ENCODE results near the gene MAP7D1. TPM values are rescaled to one million over a fixed set of nuclear protein-coding genes. Genes with fewer than 3 reads are reported as not detected.

The MAP7D1 gene
- total RNA-seq, 1 experiment from 2014 or later: 212 TPM

DNA sequence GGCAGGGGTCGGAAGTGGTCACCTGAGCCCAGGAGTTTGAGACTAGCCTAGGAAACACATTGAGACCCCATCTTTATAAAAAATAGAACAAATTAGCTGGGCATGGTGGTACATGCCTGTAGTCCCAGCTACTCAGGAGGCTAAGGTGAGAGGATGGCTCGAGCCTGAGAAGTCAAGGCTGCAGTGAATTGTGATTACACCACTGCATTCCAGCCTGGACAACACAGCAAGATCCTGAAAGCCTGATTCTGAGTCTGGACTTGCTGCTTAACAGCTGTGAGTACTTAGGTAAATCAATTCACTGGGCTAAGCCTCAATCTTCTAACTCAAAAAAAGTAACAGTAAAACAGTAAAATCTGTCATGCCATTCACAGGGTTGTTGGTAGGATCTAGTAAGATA, 11.5 kb upstream of the MAP7D1 start:
- intact Hi-C loops (cut with micrococcal nuclease; ENCODE audit: unreplicated experiment) (no loop called here), in situ Hi-C loops (cut with HindIII; ENCODE audit: low pct_unique_long_range_greater_than_20kb, low sequenced_read_pairs) (no loop called here)
- Histone ChIP-seq H3K27me3 (ENCODE audit: control insufficient read depth, insufficient read depth, low read length) (no peaks in the 10 kb centered on the region), H3K36me3 (ENCODE audit: control insufficient read depth, insufficient read depth, low read length) (peaks cover 3% of the 10 kb centered on the region; the same call in 1 of the 2 replicates), H3K9me3 (ENCODE audit: control insufficient read depth, insufficient read depth, low read depth, low read length) (no peaks in the 10 kb centered on the region), H3K4me3 (ENCODE audit: low read depth in 2 of 2, low read length in 2 of 2) (no peak overlapping the region), H3K27ac (ENCODE audit: low read length) (no peak overlapping the region), H3K4me1 (ENCODE audit: control insufficient read depth, insufficient read depth, low read length) (no peaks in the 10 kb centered on the region)
- POLR2A ChIA-PET: interaction anchor here (1.0 kb wide), 1 partner anchor 39 kb away, joined by 4 read pairs; no protein-coding TSS in a partner anchor
- ATAC-seq (no peak), DNase-seq (ENCODE audit: low read depth, low spot score) (no peak)
- TF ChIP-seq SIN3A (IDR thresholded peaks at IDR 0.05; ENCODE audit: borderline replicate concordance, insufficient read depth, low read depth, low read length) (no peak), POLR2AphosphoS5 (IDR thresholded peaks at IDR 0.05; ENCODE audit: low read depth, low read length) (no peak), TCF7L2 (IDR thresholded peaks at IDR 0.05; ENCODE audit: low read depth, low read length) (no peak)
- TF ChIP-seq, protein P1, sequence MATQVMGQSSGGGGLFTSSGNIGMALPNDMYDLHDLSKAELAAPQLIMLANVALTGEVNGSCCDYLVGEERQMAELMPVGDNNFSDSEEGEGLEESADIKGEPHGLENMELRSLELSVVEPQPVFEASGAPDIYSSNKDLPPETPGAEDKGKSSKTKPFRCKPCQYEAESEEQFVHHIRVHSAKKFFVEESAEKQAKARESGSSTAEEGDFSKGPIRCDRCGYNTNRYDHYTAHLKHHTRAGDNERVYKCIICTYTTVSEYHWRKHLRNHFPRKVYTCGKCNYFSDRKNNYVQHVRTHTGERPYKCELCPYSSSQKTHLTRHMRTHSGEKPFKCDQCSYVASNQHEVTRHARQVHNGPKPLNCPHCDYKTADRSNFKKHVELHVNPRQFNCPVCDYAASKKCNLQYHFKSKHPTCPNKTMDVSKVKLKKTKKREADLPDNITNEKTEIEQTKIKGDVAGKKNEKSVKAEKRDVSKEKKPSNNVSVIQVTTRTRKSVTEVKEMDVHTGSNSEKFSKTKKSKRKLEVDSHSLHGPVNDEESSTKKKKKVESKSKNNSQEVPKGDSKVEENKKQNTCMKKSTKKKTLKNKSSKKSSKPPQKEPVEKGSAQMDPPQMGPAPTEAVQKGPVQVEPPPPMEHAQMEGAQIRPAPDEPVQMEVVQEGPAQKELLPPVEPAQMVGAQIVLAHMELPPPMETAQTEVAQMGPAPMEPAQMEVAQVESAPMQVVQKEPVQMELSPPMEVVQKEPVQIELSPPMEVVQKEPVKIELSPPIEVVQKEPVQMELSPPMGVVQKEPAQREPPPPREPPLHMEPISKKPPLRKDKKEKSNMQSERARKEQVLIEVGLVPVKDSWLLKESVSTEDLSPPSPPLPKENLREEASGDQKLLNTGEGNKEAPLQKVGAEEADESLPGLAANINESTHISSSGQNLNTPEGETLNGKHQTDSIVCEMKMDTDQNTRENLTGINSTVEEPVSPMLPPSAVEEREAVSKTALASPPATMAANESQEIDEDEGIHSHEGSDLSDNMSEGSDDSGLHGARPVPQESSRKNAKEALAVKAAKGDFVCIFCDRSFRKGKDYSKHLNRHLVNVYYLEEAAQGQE (IDR thresholded peaks at IDR 0.05; ENCODE audit: insufficient read depth in 1 of 2, low read depth in 2 of 2, low read length in 1 of 2): no peak
- TF ChIP-seq, protein P2, sequence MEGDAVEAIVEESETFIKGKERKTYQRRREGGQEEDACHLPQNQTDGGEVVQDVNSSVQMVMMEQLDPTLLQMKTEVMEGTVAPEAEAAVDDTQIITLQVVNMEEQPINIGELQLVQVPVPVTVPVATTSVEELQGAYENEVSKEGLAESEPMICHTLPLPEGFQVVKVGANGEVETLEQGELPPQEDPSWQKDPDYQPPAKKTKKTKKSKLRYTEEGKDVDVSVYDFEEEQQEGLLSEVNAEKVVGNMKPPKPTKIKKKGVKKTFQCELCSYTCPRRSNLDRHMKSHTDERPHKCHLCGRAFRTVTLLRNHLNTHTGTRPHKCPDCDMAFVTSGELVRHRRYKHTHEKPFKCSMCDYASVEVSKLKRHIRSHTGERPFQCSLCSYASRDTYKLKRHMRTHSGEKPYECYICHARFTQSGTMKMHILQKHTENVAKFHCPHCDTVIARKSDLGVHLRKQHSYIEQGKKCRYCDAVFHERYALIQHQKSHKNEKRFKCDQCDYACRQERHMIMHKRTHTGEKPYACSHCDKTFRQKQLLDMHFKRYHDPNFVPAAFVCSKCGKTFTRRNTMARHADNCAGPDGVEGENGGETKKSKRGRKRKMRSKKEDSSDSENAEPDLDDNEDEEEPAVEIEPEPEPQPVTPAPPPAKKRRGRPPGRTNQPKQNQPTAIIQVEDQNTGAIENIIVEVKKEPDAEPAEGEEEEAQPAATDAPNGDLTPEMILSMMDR (IDR thresholded peaks at IDR 0.05): no peak
- CTCF ChIA-PET: interaction anchor here (0.7 kb wide), 1 partner anchor 166 kb away, joined by 3 read pairs; no protein-coding TSS in a partner anchor
- no TSS peak for BruUV-seq (replicated peaks)

- in situ Hi-C loops (cut with HindIII; ENCODE audit: low pct_unique_long_range_greater_than_20kb, low sequenced_read_pairs) (no loop called here), intact Hi-C loops (cut with micrococcal nuclease; ENCODE audit: unreplicated experiment) (loop anchor here (1.0 to 5.0 kb wide), 2 partner anchors 39 to 133 kb away; no protein-coding TSS in a partner anchor)
- DNase-seq (ENCODE audit: low read depth, low spot score) (no peak), ATAC-seq (no peak)
- H3K27me3 ChIP-seq (ENCODE audit: control insufficient read depth, insufficient read depth, low read length): no peaks in the 10 kb centered on the region
- ChIA-PET POLR2A (interaction anchor here (0.6 to 1.9 kb wide), 6 partner anchors 14 to 158 kb away, joined by 3 to 6 read pairs (median 4); no protein-coding TSS in a partner anchor), CTCF (interaction anchor here (0.6 to 2.6 kb wide), 11 partner anchors 11 to 300 kb away, joined by 3 to 29 read pairs (median 4); no protein-coding TSS in a partner anchor)
- H3K27ac ChIP-seq (ENCODE audit: low read length): peak overlapping the region; percentile 94
- H3K9me3 ChIP-seq (ENCODE audit: control insufficient read depth, insufficient read depth, low read depth, low read length): no peaks in the 10 kb centered on the region
- peak overlapping the region; percentile 89 to 98 for H3K4me3 ChIP-seq (ENCODE audit: low read depth in 2 of 2, low read length in 2 of 2)
- TSS peak; percentile 84 for BruUV-seq (replicated peaks)
- TF ChIP-seq SIN3A (IDR thresholded peaks at IDR 0.05; ENCODE audit: borderline replicate concordance, insufficient read depth, low read depth, low read length): no peak
- TF ChIP-seq POLR2AphosphoS5 (IDR thresholded peaks at IDR 0.05; ENCODE audit: low read depth, low read length): no peak
- TF ChIP-seq, protein P2 (IDR thresholded peaks at IDR 0.05): no peak
- TF ChIP-seq TCF7L2 (IDR thresholded peaks at IDR 0.05; ENCODE audit: low read depth, low read length): no peak
- TF ChIP-seq, protein P1 (IDR thresholded peaks at IDR 0.05; ENCODE audit: insufficient read depth in 1 of 2, low read depth in 2 of 2, low read length in 1 of 2): no peak
- peaks cover 30% of the 10 kb centered on the region for H3K4me1 ChIP-seq (ENCODE audit: control insufficient read depth, insufficient read depth, low read length)
- H3K36me3 ChIP-seq (ENCODE audit: control insufficient read depth, insufficient read depth, low read length): no peaks in the 10 kb centered on the region; the same call in 1 of the 2 replicates
Observed at GRCh38 chr1:36148821-36149236, 7.1 kb upstream of the MAP7D1 start.
